ENCODE results near the gene ABLIM2.

ABLIM2 gene

GRCh38 chr4:8039290-8039689, 119.3 kb downstream of the ABLIM2 start:
- no peak for DNase-seq

- no peak for DNase-seq
Measured at GRCh38 chr4:8038719-8039251, 119.8 kb downstream of the ABLIM2 start.

GRCh38 chr4:8038083-8038482, 120.5 kb downstream of the ABLIM2 start:
- DNase-seq = no peak

- no peak for DNase-seq
Measured at GRCh38 chr4:8037150-8037769, 121.4 kb downstream of the ABLIM2 start.

GRCh38 chr4:8035371-8035780, 123.2 kb downstream of the ABLIM2 start:
- DNase-seq = no peak

- DNase-seq = no peak
Measured at GRCh38 chr4:8033829-8034528, 124.6 kb downstream of the ABLIM2 start.

GRCh38 chr4:8033067-8033755, 125.4 kb downstream of the ABLIM2 start:
- DNase-seq = no peak

- no peak for DNase-seq
Measured at GRCh38 chr4:8032381-8032780, 126.2 kb downstream of the ABLIM2 start.

- DNase-seq = no peak
Measured at GRCh38 chr4:8030121-8030781, 128.4 kb downstream of the ABLIM2 start.

- DNase-seq = no peak
Measured at GRCh38 chr4:8029689-8030088, 128.9 kb downstream of the ABLIM2 start.

- DNase-seq = no peak
Measured at GRCh38 chr4:8028884-8029568, 129.6 kb downstream of the ABLIM2 start.

GRCh38 chr4:8028368-8028767, 130.2 kb downstream of the ABLIM2 start:
- no peak for DNase-seq

- DNase-seq = no peak
Measured at GRCh38 chr4:8026453-8026852, 132.2 kb downstream of the ABLIM2 start.

GRCh38 chr4:8025668-8026067, 132.9 kb downstream of the ABLIM2 start:
- DNase-seq = no peak

- no peak for DNase-seq
Measured at GRCh38 chr4:8024073-8024786, 134.4 kb downstream of the ABLIM2 start.

- no peak for DNase-seq
Measured at GRCh38 chr4:8023696-8024033, 134.9 kb downstream of the ABLIM2 start.

GRCh38 chr4:8022767-8023695, 135.6 kb downstream of the ABLIM2 start:
- DNase-seq = no peak

- DNase-seq = no peak
Measured at GRCh38 chr4:8021796-8022195, 136.8 kb downstream of the ABLIM2 start.

- DNase-seq = no peak
Measured at GRCh38 chr4:8019396-8020365, 138.9 kb downstream of the ABLIM2 start.

GRCh38 chr4:8016527-8016926, 142.1 kb downstream of the ABLIM2 start:
- DNase-seq = no peak
